GM23338 (cell line): ENCODE measurements around the gene EGFR.

Experiments used
- POLR2AphosphoS5 ChIP-seq: IDR thresholded peaks from 2 replicates; pipeline ENCODE4 v1.6.1; 2016; ENCODE audit warnings: antibody characterized with exemption, low read depth
- ZNF331 ChIP-seq: fragments of 250-450 bp; sonication (Bioruptor Pico); IDR thresholded peaks from 2 replicates; pipeline ENCODE4 v1.5.0; 2020; ENCODE audit warnings: low read depth, mild to moderate bottlenecking, moderate library complexity
- TF ChIP-seq, protein P1 (sequence below), 2 experiments: fragments of 200-600 bp in 1 of 2; sonication (generic) in 1 of 2; conservative IDR thresholded peaks; 2 replicates each; pipeline versions ENCODE4 v1.5.1 to v1.6.1; 2016 to 2017; ENCODE audit warnings: antibody characterized with exemption in 2 of 2, low read depth in 2 of 2, mild to moderate bottlenecking in 2 of 2, moderate library complexity in 1 of 2

DNA sequence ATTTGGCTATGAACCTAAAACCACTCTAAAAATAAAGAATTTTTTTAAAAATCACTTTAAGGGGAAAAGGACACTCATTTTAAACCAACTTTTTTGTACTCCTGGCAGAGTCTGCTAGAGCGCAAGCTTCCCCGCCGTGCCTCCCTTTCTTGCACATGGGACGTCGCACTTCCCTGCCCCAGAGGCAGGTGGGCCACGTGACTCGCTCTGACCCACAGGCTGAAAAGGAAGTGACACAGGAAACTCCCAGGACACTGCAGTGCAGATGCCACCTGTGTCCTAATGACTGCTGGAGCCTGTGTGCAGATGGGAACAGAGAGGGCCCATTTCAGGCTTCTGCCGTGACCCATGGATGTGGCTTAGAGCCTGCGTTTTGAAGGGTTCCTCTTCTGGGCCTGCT lies 204.2 kb downstream of the EGFR start:
- TF ChIP-seq, protein P1, sequence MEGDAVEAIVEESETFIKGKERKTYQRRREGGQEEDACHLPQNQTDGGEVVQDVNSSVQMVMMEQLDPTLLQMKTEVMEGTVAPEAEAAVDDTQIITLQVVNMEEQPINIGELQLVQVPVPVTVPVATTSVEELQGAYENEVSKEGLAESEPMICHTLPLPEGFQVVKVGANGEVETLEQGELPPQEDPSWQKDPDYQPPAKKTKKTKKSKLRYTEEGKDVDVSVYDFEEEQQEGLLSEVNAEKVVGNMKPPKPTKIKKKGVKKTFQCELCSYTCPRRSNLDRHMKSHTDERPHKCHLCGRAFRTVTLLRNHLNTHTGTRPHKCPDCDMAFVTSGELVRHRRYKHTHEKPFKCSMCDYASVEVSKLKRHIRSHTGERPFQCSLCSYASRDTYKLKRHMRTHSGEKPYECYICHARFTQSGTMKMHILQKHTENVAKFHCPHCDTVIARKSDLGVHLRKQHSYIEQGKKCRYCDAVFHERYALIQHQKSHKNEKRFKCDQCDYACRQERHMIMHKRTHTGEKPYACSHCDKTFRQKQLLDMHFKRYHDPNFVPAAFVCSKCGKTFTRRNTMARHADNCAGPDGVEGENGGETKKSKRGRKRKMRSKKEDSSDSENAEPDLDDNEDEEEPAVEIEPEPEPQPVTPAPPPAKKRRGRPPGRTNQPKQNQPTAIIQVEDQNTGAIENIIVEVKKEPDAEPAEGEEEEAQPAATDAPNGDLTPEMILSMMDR (conservative IDR thresholded peaks at IDR 0.05; ENCODE audit: low read depth in 2 of 2), result no peak
- no peak for TF ChIP-seq POLR2AphosphoS5
- TF ChIP-seq ZNF331 (CRISPR knock-in tag), result no peak
